HepG2 (cell line): ENCODE measurements around the gene CTRL.

Experiments used
- BRCA1 ChIP-seq: sonication (generic); formaldehyde crosslinking; IDR thresholded peaks from 2 replicates; pipeline ENCODE4 v1.4.0; 2020; ENCODE audit warnings: missing genetic modification reagents
- CTCF ChIP-seq: sonication (generic); formaldehyde crosslinking; IDR thresholded peaks from 2 replicates; pipeline ENCODE4 v1.5.0; 2020; ENCODE audit warnings: mild to moderate bottlenecking, missing genetic modification reagents, moderate library complexity
- GABPA ChIP-seq, 2 experiments: IDR thresholded peaks; 2 replicates each; pipeline ENCODE4 v1.6.1; 2011 to 2016; ENCODE audit warnings: low read depth in 2 of 2, low read length in 1 of 2, missing biosample characterization in 1 of 2, missing genetic modification characterization in 1 of 2
- HIVEP1 ChIP-seq: sonication (generic); formaldehyde crosslinking; IDR thresholded peaks from 2 replicates; pipeline ENCODE4 v1.4.0; 2020; ENCODE audit warnings: mild to moderate bottlenecking, missing genetic modification reagents
- ZFX ChIP-seq: sonication (generic); formaldehyde crosslinking; IDR thresholded peaks from 2 replicates; pipeline ENCODE4 v1.4.0; 2020; ENCODE audit warnings: mild to moderate bottlenecking, low read depth, missing genetic modification reagents, moderate library complexity

GRCh38 chr16:67944690-67945391, 13.2 kb upstream of the CTRL start:
- TF ChIP-seq ZFX (CRISPR knock-in tag): no peak
- TF ChIP-seq CTCF: no peak
- TF ChIP-seq HIVEP1: no peak
- no peak for TF ChIP-seq GABPA (IDR thresholded peaks at IDR 0.05; ENCODE audit: low read depth, low read length)
- TF ChIP-seq GABPA (CRISPR knock-in tag; IDR thresholded peaks at IDR 0.05; ENCODE audit: low read depth): no peak
- no peak for TF ChIP-seq BRCA1 (CRISPR knock-in tag)
